HEK293T (cell line): ENCODE data around the gene NFIC.
"Not testable (repeated sequence)": the region's sequence is repeated elsewhere in the genome, so short reads cannot be mapped to it uniquely, and the experiment has no call there.

Source experiments
- BHLHE40 ChIP-seq: fragments of 450-650 bp; IDR thresholded peaks from 2 replicates; pipeline ENCODE4 v1.6.1; 2016; ENCODE audit warnings: mild to moderate bottlenecking, moderate library complexity, borderline replicate concordance
- CTBP1 ChIP-seq: fragments of 450-650 bp; IDR thresholded peaks from 2 replicates; pipeline ENCODE4 v1.6.1; 2016; ENCODE audit warnings: borderline replicate concordance
- ELF4 ChIP-seq: fragments of 450-650 bp; IDR thresholded peaks from 2 replicates; pipeline ENCODE4 v1.6.1; 2017; ENCODE audit warnings: antibody characterized with exemption
- FOXM1 ChIP-seq: fragments of 450-650 bp; IDR thresholded peaks from 2 replicates; pipeline ENCODE4 v1.6.1; 2017; ENCODE audit warnings: mild to moderate bottlenecking, borderline replicate concordance
- HDGF ChIP-seq: fragments of 450-650 bp; IDR thresholded peaks from 2 replicates; pipeline ENCODE4 v1.6.1; 2017; ENCODE audit warnings: antibody characterized with exemption, borderline replicate concordance
- NFRKB ChIP-seq: fragments of 450-650 bp; IDR thresholded peaks from 2 replicates; pipeline ENCODE4 v1.6.1; 2016; ENCODE audit warnings: mild to moderate bottlenecking, moderate library complexity
- SP1 ChIP-seq: fragments of 450-650 bp; IDR thresholded peaks from 2 replicates; pipeline ENCODE4 v1.6.1; 2017

- not testable (repeated sequence) for TF ChIP-seq BHLHE40, CTBP1, NFRKB, FOXM1, ELF4, HDGF, SP1
These were observed 63.9 kb downstream of the NFIC start for GRCh38 chr19:3430366-3430680.
